ENCODE measurements around the gene C2CD2.

- no peak for TF ChIP-seq CTCF (IDR thresholded peaks at IDR 0.05)
- no peak for TF ChIP-seq POLR2A (IDR thresholded peaks at IDR 0.05)
- no peak for TF ChIP-seq EP300 (IDR thresholded peaks at IDR 0.05)
Observed at GRCh38 chr21:41924368-41924754, 29.5 kb downstream of the C2CD2 start.
